Heart left ventricle (tissue), 16 donors: ENCODE results near the gene IER5. TPM values are rescaled to one million over a fixed set of nuclear protein-coding genes. Genes with fewer than 3 reads are reported as not detected.

Source experiments
- ATAC-seq, 4 donors: fragments of 200-7000 bp; cut with Tn5 transposase; one replicate each; pipeline ENCODE4 v1.9.1; 2020 to 2022; ENCODE audit warnings: moderate library complexity in 4 of 4, mild to moderate bottlenecking in 3 of 4, moderate number of reproducible peaks in 1 of 4
- DNase-seq, 5 donors: peaks; one replicate each; pipeline ENCODE4 v3.0.0-alpha.2; 2020
- H3K27ac ChIP-seq, 12 donors: fragments of 200-600 bp; sonication (generic) in 4 of 12; one replicate each; pipeline versions ENCODE4 v1.5.0 to v1.8.0; 2016 to 2022; ENCODE audit warnings: mild to moderate bottlenecking in 2 of 12
- H3K27me3 ChIP-seq, 9 donors: fragments of 200-600 bp; sonication (generic) in 2 of 9; one replicate each; pipeline versions ENCODE4 v1.5.1 to v1.8.0; 2016 to 2022; ENCODE audit warnings: mild to moderate bottlenecking in 3 of 9
- H3K36me3 ChIP-seq, 9 donors: fragments of 200-600 bp; sonication (generic) in 2 of 9; one replicate each; pipeline versions ENCODE4 v1.5.0 to v1.8.0; 2018 to 2022; ENCODE audit warnings: mild to moderate bottlenecking in 2 of 9
- H3K4me1 ChIP-seq, 12 donors: fragments of 200-600 bp; sonication (generic) in 4 of 12; one replicate each; pipeline versions ENCODE4 v1.5.0 to v1.8.0; 2016 to 2022; ENCODE audit warnings: mild to moderate bottlenecking in 3 of 12
- H3K4me3 ChIP-seq, 12 donors: fragments of 200-600 bp; sonication (generic) in 4 of 12; one replicate each; pipeline versions ENCODE4 v1.5.0 to v1.8.0; 2017 to 2022; ENCODE audit warnings: mild to moderate bottlenecking in 9 of 12, moderate library complexity in 4 of 12
- H3K9me3 ChIP-seq, 12 donors: fragments of 200-600 bp; sonication (generic) in 4 of 12; one replicate each; pipeline versions ENCODE4 v1.5.0 to v1.8.0; 2016 to 2022; ENCODE audit warnings: mild to moderate bottlenecking in 1 of 12
- POLR2A ChIP-seq, 2 donors: fragments of 450-650 bp; IDR thresholded peaks; one replicate each; pipeline ENCODE4 v1.6.1; 2017; ENCODE audit warnings: antibody characterized with exemption in 2 of 2, mild to moderate bottlenecking in 2 of 2, moderate library complexity in 2 of 2
- WGBS, 4 donors: extraction: QIAGEN DNeasy Blood & Tissue Kit in 2 of 4; methylation state at CpG; one replicate each; pipeline versions ENCODE4 v1.1.5 to v1.1.7; 2013 to 2018; 5-methylcytosine and 5-hydroxymethylcytosine counted together
- intact Hi-C, 10 donors: fragments of 100-400 bp; cut with DNase I; formaldehyde crosslinking; loops; one replicate each; pipeline versions ENCODE4 v1.11.1 to v1.14.2; 2022
- long read RNA-seq, 3 donors: library from polyadenylated mRNA; unstranded; transcript quantifications; one replicate each; pipeline ENCODE4 v2.0.0, GENCODE V29; 2020 to 2021
- polyA plus RNA-seq, 2 donors: library from polyadenylated mRNA; stranded (reverse); fragments of 200-250 nt; gene quantifications; one replicate each; pipeline ENCODE4 v1.2.3, GENCODE V29; 2013
- total RNA-seq, 9 donors: library from RNA; depleted of rRNA in 2 of 9; stranded (reverse); fragments of >200 nt in 2 of 9; fragmentation: NEBNext Ultra II Directional in 3 of 9; extraction: Animal tissue kit (Norgen Biotek cat#: 25700) in 3 of 9; gene quantifications; one replicate each; pipeline versions ENCODE4 v1.1.0 to v1.2.4, GENCODE V29; 2016 to 2023
- TF ChIP-seq, protein P1 (sequence below), 12 donors: fragments of 200-600 bp; sonication (generic) in 4 of 12; IDR thresholded peaks; one replicate each; pipeline versions ENCODE4 v1.5.0 to v1.8.0; 2018 to 2022; ENCODE audit warnings: antibody characterized with exemption in 12 of 12, mild to moderate bottlenecking in 5 of 12
- donor health status: ischemic (EF 13 %, LVEDD 7.1; RV severe dilation, severe dysfunction).
- donor health status: healthy with polysubstance abuse.
- donor health status: DM: no; HTN: yes; CAD: no.
- donor health status: DM: no; HTN: no; CAD: no.
- donor health status: ischemic (EF 25% LVEDD 6.9; RV normal size, moderate dysfunction).
- donor health status: ischemic (EF 25% LVEDD 5.7; RV mildly dilated, moderate dysfunction).
- donor health status: healthy.
- donor health status: DM: yes; HTN: yes; CAD: no.
- donor health status: ischemic (EF 35%, LVEDD 5.7; RV mildly dilated, moderate dysfunction).
- donor health status: nonischemic (EF 11% LVEDD 7.7; RV severe dilation, severe dysfunction).
- donor health status: DM: yes; HTN: yes; CAD: no.
- donor health status: PGD.
- donor health status: ischemic (EF 29% LVEDD 5.4; RV normal size, mild dysfunction).
- donor health status: nonischemic (EF 23%, LVEDD 6.1; RV moderate dilation, normal function).

IER5 gene
- total RNA-seq (10 to 100 TPM; 12.8 to 22.7 (median 18.4) TPM), polyA plus RNA-seq (10 to 100 TPM; 19.9 to 23.4 TPM)
- long read RNA-seq, donor 1, full-length matches to known transcripts = 75 of 75 reads
- long read RNA-seq, donor 1, partial matches to known transcripts = 0 of 75 reads
- long read RNA-seq, donor 1, other reads (novel, unspliced or antisense) = 0 of 75 reads
- long read RNA-seq, donor 2, full-length matches to known transcripts = 7 of 7 reads
- long read RNA-seq, donor 2, partial matches to known transcripts = 0 of 7 reads
- long read RNA-seq, donor 2, other reads (novel, unspliced or antisense) = 0 of 7 reads
- long read RNA-seq, donor 3, full-length matches to known transcripts = 46 of 46 reads
- long read RNA-seq, donor 3, partial matches to known transcripts = 0 of 46 reads
- long read RNA-seq, donor 3, other reads (novel, unspliced or antisense) = 0 of 46 reads

DNA sequence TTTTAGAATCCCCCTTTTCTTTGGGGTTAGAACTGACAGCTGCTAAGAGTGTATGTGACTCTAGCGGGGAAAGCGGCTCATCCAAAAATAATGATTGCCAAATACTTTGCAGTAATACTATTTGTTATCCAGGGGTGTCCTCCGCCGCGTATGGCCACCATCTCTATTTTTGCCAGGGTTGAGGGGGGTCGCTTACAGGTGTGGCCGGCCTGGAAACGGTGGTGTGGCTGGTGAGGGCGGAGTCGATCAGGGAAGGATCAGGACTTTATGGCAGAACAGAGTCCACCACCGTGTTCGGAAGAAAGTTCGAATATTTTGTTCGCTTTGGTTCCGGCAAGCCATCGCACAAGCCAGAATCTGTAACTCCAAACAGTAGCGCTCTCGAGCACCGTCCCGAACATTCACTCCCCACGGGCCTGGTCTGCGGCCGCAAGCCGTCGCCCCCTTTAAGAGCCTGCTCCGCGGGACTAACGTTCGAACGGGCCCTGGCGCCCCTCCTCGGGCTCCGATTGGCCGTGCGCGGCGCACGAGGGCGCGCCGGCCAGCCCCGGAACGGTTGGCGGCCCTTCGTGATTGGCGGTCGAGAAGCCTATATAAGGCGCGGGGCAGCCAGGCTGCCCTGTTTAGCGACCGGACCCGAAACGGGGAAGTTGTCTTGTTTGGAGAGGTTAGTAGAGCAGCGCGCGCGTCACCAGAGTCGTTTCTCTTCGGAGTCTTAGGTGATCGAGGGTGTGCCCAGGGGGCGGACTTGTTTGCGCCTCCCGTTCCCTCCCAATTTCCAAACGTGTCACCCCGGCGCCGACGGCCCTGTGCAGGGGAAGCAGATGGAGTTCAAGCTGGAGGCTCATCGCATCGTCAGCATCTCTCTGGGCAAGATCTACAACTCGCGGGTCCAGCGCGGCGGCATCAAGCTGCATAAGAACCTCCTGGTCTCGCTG is at the start of gene IER5:
IER5 (plus strand) TSS at position 622 of the 938 bp plus-strand sequence; CDS start at position 825, 203 bp downstream.
- H3K9me3 ChIP-seq = no peaks in the 10 kb centered on the region
- H3K4me3 ChIP-seq = peak within 1 kb of the TSS; percentile 65 to 95 (median 88)
- DNase-seq (peak; percentile 96 to 97 (median 97)), ATAC-seq (peak; percentile 89 to 95 (median 92))
- H3K27me3 ChIP-seq = no peaks in the 10 kb centered on the region
- H3K4me1 ChIP-seq = peaks cover 5 to 51% (median 28%) of the 10 kb centered on the region in 12 donors
- TF ChIP-seq POLR2A (IDR thresholded peaks at IDR 0.05) = peak; percentile 99 to 100
- TF ChIP-seq, protein P1, sequence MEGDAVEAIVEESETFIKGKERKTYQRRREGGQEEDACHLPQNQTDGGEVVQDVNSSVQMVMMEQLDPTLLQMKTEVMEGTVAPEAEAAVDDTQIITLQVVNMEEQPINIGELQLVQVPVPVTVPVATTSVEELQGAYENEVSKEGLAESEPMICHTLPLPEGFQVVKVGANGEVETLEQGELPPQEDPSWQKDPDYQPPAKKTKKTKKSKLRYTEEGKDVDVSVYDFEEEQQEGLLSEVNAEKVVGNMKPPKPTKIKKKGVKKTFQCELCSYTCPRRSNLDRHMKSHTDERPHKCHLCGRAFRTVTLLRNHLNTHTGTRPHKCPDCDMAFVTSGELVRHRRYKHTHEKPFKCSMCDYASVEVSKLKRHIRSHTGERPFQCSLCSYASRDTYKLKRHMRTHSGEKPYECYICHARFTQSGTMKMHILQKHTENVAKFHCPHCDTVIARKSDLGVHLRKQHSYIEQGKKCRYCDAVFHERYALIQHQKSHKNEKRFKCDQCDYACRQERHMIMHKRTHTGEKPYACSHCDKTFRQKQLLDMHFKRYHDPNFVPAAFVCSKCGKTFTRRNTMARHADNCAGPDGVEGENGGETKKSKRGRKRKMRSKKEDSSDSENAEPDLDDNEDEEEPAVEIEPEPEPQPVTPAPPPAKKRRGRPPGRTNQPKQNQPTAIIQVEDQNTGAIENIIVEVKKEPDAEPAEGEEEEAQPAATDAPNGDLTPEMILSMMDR (IDR thresholded peaks at IDR 0.05) = peak in 3 of 12 donors; percentile 21 to 23 (median 21)
- intact Hi-C loops = loop anchor here in 9 of 10 donors (1.0 to 10.0 kb wide), 10 partner anchors 50 to 204 kb away; partner anchors contain the start of genes MR1 (in 1 of the 9) and STX6 (in 1 of the 9)
- H3K36me3 ChIP-seq = peaks cover 0 to 15% (median 4%) of the 10 kb centered on the region in 9 donors
- peak within 1 kb of the TSS; percentile 82 to 98 (median 94) for H3K27ac ChIP-seq
- 3 to 6% (median 4%) methylated on average over 54 to 76 of the region's 76 CpGs for WGBS, 4 donors

DNA sequence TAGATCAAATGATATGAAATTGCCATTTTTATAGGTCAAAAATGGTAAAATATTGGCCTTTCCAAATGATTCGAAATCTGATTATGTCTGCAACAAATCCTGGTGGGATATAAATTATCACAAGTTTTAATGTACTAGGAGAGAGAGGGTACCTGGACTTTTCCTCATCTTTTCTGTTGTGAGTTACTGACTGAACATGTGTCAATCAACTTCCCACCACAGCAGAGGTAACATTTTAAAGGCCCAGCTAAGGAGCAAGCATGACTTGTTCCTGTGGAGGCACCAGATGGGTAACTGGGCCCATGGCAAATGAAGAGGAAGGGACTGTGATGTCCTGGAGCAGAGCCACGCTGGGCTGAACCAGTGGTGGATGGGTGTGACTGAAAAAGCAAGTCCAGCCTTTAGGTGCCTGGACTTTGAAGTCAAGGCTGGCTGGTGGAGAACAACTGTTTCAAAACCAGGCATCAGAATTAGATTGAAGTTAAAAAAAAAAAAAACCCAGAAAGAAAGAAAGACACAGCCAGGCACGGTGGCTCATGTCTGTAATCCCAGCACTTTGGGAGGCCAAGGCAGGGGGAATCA is 48.1 kb upstream of the IER5 start:
- H3K4me1 ChIP-seq = peaks cover 0 to 72% (median 0%) of the 10 kb centered on the region in 12 donors
- H3K36me3 ChIP-seq = peaks cover 0 to 25% (median 0%) of the 10 kb centered on the region in 9 donors
- no peaks in the 10 kb centered on the region for H3K27me3 ChIP-seq
- TF ChIP-seq, protein P1 (IDR thresholded peaks at IDR 0.05) = no peak
- no peak for TF ChIP-seq POLR2A (IDR thresholded peaks at IDR 0.05)
- intact Hi-C loops = loop anchor here in 1 of 10 donors (2.0 kb wide), 1 partner anchor 100 kb away; no protein-coding TSS in a partner anchor
- H3K27ac ChIP-seq = no peak overlapping the region
- no peak for DNase-seq
- no peak overlapping the region for H3K4me3 ChIP-seq
- 89 to 94% (median 92%) methylated on average over 3 of the region's 3 CpGs for WGBS, 4 donors
- no peaks in the 10 kb centered on the region for H3K9me3 ChIP-seq
- no peak for ATAC-seq

DNA sequence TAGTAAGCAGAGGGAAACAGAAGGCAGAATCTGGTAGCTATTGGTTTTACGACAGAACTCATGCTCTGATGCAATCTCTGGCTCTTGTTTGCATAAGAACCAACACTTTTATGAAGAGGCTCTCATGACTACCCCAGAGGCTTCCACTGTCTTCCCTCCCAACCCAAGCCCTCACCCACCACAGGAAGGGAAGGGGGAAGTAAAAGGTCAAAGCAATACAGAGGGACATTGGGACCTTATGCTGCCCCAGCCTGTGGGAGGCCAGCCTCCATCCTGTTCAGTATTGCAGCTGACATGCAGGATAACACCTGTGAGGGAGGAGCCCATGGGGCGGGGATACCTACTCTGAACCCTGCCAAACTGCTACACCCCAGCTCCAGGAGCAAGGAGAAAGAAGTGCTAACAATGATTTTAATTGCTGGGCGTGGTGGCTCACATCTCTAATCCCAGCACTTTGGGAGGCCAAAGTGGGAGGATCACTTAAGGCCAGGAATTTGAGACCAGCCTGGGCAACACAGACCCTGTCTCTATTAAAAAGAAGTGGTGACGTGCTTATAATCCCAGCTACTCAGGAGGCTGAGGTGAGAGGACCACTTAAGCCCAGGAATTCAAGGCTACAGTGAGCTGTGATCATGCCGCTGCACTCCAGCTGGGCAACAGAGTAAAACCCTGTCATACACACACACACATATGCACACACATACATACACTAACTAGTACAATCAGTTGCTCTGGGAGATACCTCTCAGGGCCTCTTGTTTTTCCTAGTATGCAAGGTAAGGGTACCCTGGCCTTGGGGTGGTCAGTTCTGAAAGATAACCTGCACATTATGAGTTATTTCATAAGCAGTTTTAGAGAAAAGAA is 45.2 kb upstream of the IER5 start:
- DNase-seq (no peak), ATAC-seq (peak in 3 of 4 donors; percentile 28 to 61 (median 38))
- H3K27me3 ChIP-seq = no peaks in the 10 kb centered on the region
- no peak overlapping the region for H3K27ac ChIP-seq
- WGBS, 4 donors = 55 to 96% (median 85%) methylated on average over 5 of the region's 5 CpGs
- H3K4me3 ChIP-seq = no peak overlapping the region
- H3K9me3 ChIP-seq = no peaks in the 10 kb centered on the region
- TF ChIP-seq POLR2A (IDR thresholded peaks at IDR 0.05) = no peak
- TF ChIP-seq, protein P1 (IDR thresholded peaks at IDR 0.05) = no peak
- intact Hi-C loops = no loop called here
- H3K4me1 ChIP-seq = peaks cover 0 to 43% (median 0%) of the 10 kb centered on the region in 12 donors
- peaks cover 0 to 29% (median 0%) of the 10 kb centered on the region in 9 donors for H3K36me3 ChIP-seq
